Hypothalamus (tissue), 51 donors: ENCODE data around the gene IQGAP2.

ENCODE experiments used
- DNase-seq, 51 donors: peaks; one replicate each; lab custom pipeline; 2025; lab: John Stamatoyannopoulos, UW

IQGAP2 gene

GRCh38 chr5:76445830-76446229 is 42.7 kb downstream of the IQGAP2 start:
- no peak for DNase-seq

GRCh38 chr5:76446776-76447175 is 43.7 kb downstream of the IQGAP2 start:
- no peak for DNase-seq

- DNase-seq: no peak
Observed at GRCh38 chr5:76449606-76450005, 46.5 kb downstream of the IQGAP2 start.

- no peak for DNase-seq
Observed at GRCh38 chr5:76450054-76450453, 47.0 kb downstream of the IQGAP2 start.

- no peak for DNase-seq
Observed at GRCh38 chr5:76451031-76451701, 48.1 kb downstream of the IQGAP2 start.

GRCh38 chr5:76455531-76456133 is 52.5 kb downstream of the IQGAP2 start:
- no peak for DNase-seq

- DNase-seq: no peak
Observed at GRCh38 chr5:76456258-76456657, 53.2 kb downstream of the IQGAP2 start.

GRCh38 chr5:76457674-76458485 is 54.8 kb downstream of the IQGAP2 start:
- DNase-seq: no peak

- no peak for DNase-seq
Observed at GRCh38 chr5:76458486-76458830, 55.4 kb downstream of the IQGAP2 start.

GRCh38 chr5:76460104-76460503 is 57.0 kb downstream of the IQGAP2 start:
- no peak for DNase-seq

- no peak for DNase-seq
Observed at GRCh38 chr5:76462097-76462667, 59.1 kb downstream of the IQGAP2 start.

GRCh38 chr5:76467216-76467615 is 64.1 kb downstream of the IQGAP2 start:
- DNase-seq: no peak

GRCh38 chr5:76468635-76469425 is 65.7 kb downstream of the IQGAP2 start:
- no peak for DNase-seq

GRCh38 chr5:76469656-76470290 is 66.7 kb downstream of the IQGAP2 start:
- no peak for DNase-seq

GRCh38 chr5:76470976-76471375 is 67.9 kb downstream of the IQGAP2 start:
- DNase-seq: no peak

- DNase-seq: no peak
Observed at GRCh38 chr5:76471406-76471805, 68.3 kb downstream of the IQGAP2 start.

- DNase-seq: no peak
Observed at GRCh38 chr5:76471987-76472334, 68.9 kb downstream of the IQGAP2 start.

GRCh38 chr5:76472335-76473008 is 69.4 kb downstream of the IQGAP2 start:
- DNase-seq: no peak

GRCh38 chr5:76473009-76473336 is 69.9 kb downstream of the IQGAP2 start:
- DNase-seq: no peak

GRCh38 chr5:76473661-76474060 is 70.6 kb downstream of the IQGAP2 start:
- no peak for DNase-seq
